GM12878 (cell line): ENCODE results near the gene CCDC88C. TPM values are rescaled to one million over a fixed set of nuclear protein-coding genes. Genes with fewer than 3 reads are reported as not detected.

Experiments
- MXI1 ChIP-seq: fragments of 150-350 bp; IDR thresholded peaks from 2 replicates; pipeline ENCODE4 v1.6.1; 2011; ENCODE audit warnings: low read depth, mild to moderate bottlenecking, inconsistent platforms, low read length, improper control_type of control experiment
- NFYA ChIP-seq: IDR thresholded peaks from 2 replicates; pipeline ENCODE4 v1.6.1; 2011; ENCODE audit warnings: low read depth, mild to moderate bottlenecking, low read length, improper control_type of control experiment, borderline replicate concordance
- NRF1 ChIP-seq: conservative IDR thresholded peaks from 2 replicates; pipeline ENCODE4 v1.6.1; 2011; ENCODE audit warnings: mild to moderate bottlenecking, low read depth, low read length, improper control_type of control experiment
- polyA plus RNA-seq, 11 experiments: library from polyadenylated mRNA; depleted of rRNA in 4 of 11; unstranded in 6 of 11; stranded (reverse) in 5 of 11; fragments of >200 nt; fragmentation: Nextera tagmentation in 4 of 11; fragmentation: Illumina TruSeq in 1 of 11; extraction: Ambion mirVana in 4 of 11; extraction: Trizol in 1 of 11; gene quantifications; 1 replicate in 1 of 11; 2 replicates in 10 of 11; pipeline versions ENCODE4 v1.2.1 to v1.2.3, GENCODE V29; 2011 to 2016; ENCODE audit warnings: inconsistent platforms in 2 of 11, missing spikeins in 2 of 11, low read depth in 1 of 11
- total RNA-seq, 4 experiments: library from RNA; depleted of rRNA in 3 of 4; stranded (reverse); fragments of >200 nt in 3 of 4; fragmentation: Illumina TruSeq in 1 of 4; extraction: Trizol in 1 of 4; gene quantifications; 2 replicates each; pipeline versions ENCODE4 v1.2.1 to v1.2.3, GENCODE V29; 2013 to 2021
- TF ChIP-seq, protein P1 (sequence below): fragments of 450-650 bp; formaldehyde crosslinking; IDR thresholded peaks from 2 replicates; pipeline ENCODE4 v1.5.0; 2022; ENCODE audit warnings: mild to moderate bottlenecking, missing genetic modification characterization
- TF ChIP-seq, protein P2 (sequence below): fragments of 450-650 bp; conservative IDR thresholded peaks from 2 replicates; pipeline ENCODE4 v1.6.1; 2017; ENCODE audit warnings: mild to moderate bottlenecking, moderate library complexity
- TF ChIP-seq, protein P3 (sequence below): fragments of 450-650 bp; IDR thresholded peaks from 2 replicates; pipeline ENCODE4 v1.6.1; 2016; ENCODE audit warnings: mild to moderate bottlenecking
- TF ChIP-seq, protein P4 (sequence below): fragments of 450-650 bp; IDR thresholded peaks from 2 replicates; pipeline ENCODE4 v1.6.1; 2017; ENCODE audit warnings: mild to moderate bottlenecking, low read depth, inconsistent platforms; ENCODE audit not compliant: poor library complexity, severe bottlenecking
- TF ChIP-seq, protein P5 (sequence below): IDR thresholded peaks from 2 replicates; pipeline ENCODE4 v1.6.1; 2011; ENCODE audit warnings: low read depth, low read length, improper control_type of control experiment, borderline replicate concordance
- TF ChIP-seq, protein P6 (sequence below): fragments of 450-650 bp; IDR thresholded peaks from 2 replicates; pipeline ENCODE4 v1.6.1; 2016; ENCODE audit warnings: mild to moderate bottlenecking, moderate library complexity, borderline replicate concordance

The CCDC88C gene
- total and polyA plus RNA-seq, 10 of the 15 experiments (the other 5 are each of a cell fraction or from before 2014, with no cell fraction given) = 4.0 to 79.6 (median 36.6) TPM

DNA sequence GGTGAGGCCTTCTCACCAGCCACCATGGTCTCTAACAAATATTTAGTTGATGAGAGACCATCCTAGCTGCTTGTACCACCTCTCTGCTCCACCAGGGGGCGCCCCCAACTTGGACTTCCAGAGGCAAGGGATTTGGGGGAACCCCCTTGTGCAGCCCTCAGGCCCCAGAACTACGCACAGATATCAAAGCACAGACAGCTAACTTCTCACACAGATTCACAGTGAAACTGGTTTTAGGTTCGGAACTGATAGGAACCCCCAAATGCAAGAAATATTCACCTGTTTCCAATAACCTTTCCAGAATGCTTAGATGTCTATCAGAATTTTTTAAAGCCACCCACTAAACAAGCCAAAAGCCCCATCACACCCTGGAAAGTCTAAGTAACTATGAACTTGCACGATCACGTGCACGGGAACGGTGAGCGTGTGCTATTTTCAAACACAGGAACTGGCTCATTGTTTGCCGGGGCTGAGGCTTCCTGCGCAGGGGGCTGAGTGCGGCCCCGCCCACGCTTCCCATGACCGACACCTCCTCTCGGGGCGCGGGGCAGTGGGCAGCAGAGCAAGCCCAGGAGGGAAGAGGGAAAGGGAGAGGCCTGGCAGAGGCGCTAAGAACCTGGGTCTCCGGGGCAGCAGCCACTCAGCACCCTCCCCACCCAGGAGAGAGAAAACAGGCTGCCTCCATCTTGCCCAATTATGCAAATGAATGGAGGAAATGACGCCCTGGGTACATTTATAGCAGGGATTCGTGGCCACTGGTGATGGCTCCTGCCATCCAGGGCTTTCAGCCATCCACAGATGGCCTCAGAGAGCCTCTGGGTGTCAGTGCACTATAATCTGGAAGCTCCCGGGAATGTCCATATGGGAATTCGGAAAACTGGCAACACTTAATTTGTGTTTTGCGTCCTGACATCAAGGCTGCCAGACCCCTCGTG lies 93.7 kb downstream of the CCDC88C start (continued):
- TF ChIP-seq, protein P1, sequence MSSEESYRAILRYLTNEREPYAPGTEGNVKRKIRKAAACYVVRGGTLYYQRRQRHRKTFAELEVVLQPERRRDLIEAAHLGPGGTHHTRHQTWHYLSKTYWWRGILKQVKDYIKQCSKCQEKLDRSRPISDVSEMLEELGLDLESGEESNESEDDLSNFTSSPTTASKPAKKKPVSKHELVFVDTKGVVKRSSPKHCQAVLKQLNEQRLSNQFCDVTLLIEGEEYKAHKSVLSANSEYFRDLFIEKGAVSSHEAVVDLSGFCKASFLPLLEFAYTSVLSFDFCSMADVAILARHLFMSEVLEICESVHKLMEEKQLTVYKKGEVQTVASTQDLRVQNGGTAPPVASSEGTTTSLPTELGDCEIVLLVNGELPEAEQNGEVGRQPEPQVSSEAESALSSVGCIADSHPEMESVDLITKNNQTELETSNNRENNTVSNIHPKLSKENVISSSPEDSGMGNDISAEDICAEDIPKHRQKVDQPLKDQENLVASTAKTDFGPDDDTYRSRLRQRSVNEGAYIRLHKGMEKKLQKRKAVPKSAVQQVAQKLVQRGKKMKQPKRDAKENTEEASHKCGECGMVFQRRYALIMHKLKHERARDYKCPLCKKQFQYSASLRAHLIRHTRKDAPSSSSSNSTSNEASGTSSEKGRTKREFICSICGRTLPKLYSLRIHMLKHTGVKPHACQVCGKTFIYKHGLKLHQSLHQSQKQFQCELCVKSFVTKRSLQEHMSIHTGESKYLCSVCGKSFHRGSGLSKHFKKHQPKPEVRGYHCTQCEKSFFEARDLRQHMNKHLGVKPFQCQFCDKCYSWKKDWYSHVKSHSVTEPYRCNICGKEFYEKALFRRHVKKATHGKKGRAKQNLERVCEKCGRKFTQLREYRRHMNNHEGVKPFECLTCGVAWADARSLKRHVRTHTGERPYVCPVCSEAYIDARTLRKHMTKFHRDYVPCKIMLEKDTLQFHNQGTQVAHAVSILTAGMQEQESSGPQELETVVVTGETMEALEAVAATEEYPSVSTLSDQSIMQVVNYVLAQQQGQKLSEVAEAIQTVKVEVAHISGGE (CRISPR knock-in tag) = no peak
- TF ChIP-seq, protein P2, sequence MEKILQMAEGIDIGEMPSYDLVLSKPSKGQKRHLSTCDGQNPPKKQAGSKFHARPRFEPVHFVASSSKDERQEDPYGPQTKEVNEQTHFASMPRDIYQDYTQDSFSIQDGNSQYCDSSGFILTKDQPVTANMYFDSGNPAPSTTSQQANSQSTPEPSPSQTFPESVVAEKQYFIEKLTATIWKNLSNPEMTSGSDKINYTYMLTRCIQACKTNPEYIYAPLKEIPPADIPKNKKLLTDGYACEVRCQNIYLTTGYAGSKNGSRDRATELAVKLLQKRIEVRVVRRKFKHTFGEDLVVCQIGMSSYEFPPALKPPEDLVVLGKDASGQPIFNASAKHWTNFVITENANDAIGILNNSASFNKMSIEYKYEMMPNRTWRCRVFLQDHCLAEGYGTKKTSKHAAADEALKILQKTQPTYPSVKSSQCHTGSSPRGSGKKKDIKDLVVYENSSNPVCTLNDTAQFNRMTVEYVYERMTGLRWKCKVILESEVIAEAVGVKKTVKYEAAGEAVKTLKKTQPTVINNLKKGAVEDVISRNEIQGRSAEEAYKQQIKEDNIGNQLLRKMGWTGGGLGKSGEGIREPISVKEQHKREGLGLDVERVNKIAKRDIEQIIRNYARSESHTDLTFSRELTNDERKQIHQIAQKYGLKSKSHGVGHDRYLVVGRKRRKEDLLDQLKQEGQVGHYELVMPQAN = no peak; the same call in 1 of the 2 replicates
- TF ChIP-seq, protein P3, sequence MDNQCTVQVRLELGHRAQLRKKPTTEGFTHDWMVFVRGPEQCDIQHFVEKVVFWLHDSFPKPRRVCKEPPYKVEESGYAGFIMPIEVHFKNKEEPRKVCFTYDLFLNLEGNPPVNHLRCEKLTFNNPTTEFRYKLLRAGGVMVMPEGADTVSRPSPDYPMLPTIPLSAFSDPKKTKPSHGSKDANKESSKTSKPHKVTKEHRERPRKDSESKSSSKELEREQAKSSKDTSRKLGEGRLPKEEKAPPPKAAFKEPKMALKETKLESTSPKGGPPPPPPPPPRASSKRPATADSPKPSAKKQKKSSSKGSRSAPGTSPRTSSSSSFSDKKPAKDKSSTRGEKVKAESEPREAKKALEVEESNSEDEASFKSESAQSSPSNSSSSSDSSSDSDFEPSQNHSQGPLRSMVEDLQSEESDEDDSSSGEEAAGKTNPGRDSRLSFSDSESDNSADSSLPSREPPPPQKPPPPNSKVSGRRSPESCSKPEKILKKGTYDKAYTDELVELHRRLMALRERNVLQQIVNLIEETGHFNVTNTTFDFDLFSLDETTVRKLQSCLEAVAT = 0 out of 2 replicates have a peak, but pooled peaks have one; percentile 67
- TF ChIP-seq NRF1 (peak; percentile 48; the same call in 1 of the 2 replicates), MXI1 (peak; percentile 85; the same call in 1 of the 2 replicates), NFYA (no peak)
- TF ChIP-seq, protein P4, sequence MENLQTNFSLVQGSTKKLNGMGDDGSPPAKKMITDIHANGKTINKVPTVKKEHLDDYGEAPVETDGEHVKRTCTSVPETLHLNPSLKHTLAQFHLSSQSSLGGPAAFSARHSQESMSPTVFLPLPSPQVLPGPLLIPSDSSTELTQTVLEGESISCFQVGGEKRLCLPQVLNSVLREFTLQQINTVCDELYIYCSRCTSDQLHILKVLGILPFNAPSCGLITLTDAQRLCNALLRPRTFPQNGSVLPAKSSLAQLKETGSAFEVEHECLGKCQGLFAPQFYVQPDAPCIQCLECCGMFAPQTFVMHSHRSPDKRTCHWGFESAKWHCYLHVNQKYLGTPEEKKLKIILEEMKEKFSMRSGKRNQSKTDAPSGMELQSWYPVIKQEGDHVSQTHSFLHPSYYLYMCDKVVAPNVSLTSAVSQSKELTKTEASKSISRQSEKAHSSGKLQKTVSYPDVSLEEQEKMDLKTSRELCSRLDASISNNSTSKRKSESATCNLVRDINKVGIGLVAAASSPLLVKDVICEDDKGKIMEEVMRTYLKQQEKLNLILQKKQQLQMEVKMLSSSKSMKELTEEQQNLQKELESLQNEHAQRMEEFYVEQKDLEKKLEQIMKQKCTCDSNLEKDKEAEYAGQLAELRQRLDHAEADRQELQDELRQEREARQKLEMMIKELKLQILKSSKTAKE = peak; percentile 81
- TF ChIP-seq, protein P5, sequence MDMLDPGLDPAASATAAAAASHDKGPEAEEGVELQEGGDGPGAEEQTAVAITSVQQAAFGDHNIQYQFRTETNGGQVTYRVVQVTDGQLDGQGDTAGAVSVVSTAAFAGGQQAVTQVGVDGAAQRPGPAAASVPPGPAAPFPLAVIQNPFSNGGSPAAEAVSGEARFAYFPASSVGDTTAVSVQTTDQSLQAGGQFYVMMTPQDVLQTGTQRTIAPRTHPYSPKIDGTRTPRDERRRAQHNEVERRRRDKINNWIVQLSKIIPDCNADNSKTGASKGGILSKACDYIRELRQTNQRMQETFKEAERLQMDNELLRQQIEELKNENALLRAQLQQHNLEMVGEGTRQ = no peak; the same call in 1 of the 2 replicates
- TF ChIP-seq, protein P6, sequence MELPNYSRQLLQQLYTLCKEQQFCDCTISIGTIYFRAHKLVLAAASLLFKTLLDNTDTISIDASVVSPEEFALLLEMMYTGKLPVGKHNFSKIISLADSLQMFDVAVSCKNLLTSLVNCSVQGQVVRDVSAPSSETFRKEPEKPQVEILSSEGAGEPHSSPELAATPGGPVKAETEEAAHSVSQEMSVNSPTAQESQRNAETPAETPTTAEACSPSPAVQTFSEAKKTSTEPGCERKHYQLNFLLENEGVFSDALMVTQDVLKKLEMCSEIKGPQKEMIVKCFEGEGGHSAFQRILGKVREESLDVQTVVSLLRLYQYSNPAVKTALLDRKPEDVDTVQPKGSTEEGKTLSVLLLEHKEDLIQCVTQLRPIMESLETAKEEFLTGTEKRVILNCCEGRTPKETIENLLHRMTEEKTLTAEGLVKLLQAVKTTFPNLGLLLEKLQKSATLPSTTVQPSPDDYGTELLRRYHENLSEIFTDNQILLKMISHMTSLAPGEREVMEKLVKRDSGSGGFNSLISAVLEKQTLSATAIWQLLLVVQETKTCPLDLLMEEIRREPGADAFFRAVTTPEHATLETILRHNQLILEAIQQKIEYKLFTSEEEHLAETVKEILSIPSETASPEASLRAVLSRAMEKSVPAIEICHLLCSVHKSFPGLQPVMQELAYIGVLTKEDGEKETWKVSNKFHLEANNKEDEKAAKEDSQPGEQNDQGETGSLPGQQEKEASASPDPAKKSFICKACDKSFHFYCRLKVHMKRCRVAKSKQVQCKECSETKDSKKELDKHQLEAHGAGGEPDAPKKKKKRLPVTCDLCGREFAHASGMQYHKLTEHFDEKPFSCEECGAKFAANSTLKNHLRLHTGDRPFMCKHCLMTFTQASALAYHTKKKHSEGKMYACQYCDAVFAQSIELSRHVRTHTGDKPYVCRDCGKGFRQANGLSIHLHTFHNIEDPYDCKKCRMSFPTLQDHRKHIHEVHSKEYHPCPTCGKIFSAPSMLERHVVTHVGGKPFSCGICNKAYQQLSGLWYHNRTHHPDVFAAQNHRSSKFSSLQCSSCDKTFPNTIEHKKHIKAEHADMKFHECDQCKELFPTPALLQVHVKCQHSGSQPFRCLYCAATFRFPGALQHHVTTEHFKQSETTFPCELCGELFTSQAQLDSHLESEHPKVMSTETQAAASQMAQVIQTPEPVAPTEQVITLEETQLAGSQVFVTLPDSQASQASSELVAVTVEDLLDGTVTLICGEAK = peak; percentile 53; the same call in 1 of the 2 replicates
